Measurements from ENCODE around the gene CEP57. TPM values are rescaled to one million over a fixed set of nuclear protein-coding genes. Genes with fewer than 3 reads are reported as not detected.

The CEP57 gene
- total RNA-seq, 2 donors from 2014 or later, result 23.6 to 26.3 TPM

GRCh38 chr11:95877291-95877690 is 87.0 kb downstream of the CEP57 start:
- Histone ChIP-seq H3K4me3 (no peak overlapping the region), H3K9me3 (no peaks in the 10 kb centered on the region), H3K27me3 (replicated peaks; ENCODE audit: insufficient read depth) (no peaks in the 10 kb centered on the region), H3K36me3 (no peaks in the 10 kb centered on the region), H3K4me1 (ENCODE audit: control insufficient read depth in 1 of 2, low read depth in 2 of 2) (no peaks in the 10 kb centered on the region), H3K27ac (peak overlapping the region in 1 of 2 donors; percentile 43)
- ATAC-seq (ENCODE audit: insufficient number of reproducible peaks, low FRiP score, low read depth), result peak; percentile 93
- DNase-seq (ENCODE audit: low spot score), result no peak
- TF ChIP-seq CTCF (IDR thresholded peaks at IDR 0.05), result no peak

Other genes with a start within 250 kb of the CEP57 start
- 10 to 100 TPM; 21.6 to 49.3 TPM for gene FAM76B, start 716 bp upstream of the CEP57 start, total RNA-seq
- gene MTMR2, start 133.6 kb downstream of the CEP57 start, total RNA-seq, result 10 to 100 TPM; 38.2 to 38.9 TPM

Measured in thoracic aorta (tissue), 2 donors.